ENCODE data around the gene CILP2. TPM values are rescaled to one million over a fixed set of nuclear protein-coding genes. Genes with fewer than 3 reads are reported as not detected.
A peak's percentile ranks its signal among the peaks of the same experiment; 100 is the strongest.

Gene CILP2
- total and polyA plus RNA-seq, 9 of the 15 experiments (the other 6 are each of a cell fraction or from before 2014, with no cell fraction given): 0.04 to 0.35 (median 0.05) TPM; not detected in 2

- TF ChIP-seq, protein P1, sequence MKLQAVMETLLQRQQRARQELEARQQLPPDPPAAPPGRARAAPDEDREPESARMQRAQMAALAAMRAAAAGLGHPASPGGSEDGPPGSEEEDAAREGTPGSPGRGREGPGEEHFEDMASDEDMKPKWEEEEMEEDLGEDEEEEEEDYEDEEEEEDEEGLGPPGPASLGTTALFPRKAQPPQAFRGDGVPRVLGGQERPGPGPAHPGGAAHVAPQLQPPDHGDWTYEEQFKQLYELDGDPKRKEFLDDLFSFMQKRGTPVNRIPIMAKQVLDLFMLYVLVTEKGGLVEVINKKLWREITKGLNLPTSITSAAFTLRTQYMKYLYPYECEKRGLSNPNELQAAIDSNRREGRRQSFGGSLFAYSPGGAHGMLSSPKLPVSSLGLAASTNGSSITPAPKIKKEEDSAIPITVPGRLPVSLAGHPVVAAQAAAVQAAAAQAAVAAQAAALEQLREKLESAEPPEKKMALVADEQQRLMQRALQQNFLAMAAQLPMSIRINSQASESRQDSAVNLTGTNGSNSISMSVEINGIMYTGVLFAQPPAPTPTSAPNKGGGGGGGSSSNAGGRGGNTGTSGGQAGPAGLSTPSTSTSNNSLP (IDR thresholded peaks at IDR 0.05; ENCODE audit: borderline replicate concordance, low read depth, low read length): no peak
- no peak for TF ChIP-seq JUN (IDR thresholded peaks at IDR 0.05; ENCODE audit: borderline replicate concordance, low read depth, low read length)
- TF ChIP-seq JUN (CRISPR knock-in tag; IDR thresholded peaks at IDR 0.05; ENCODE audit: borderline replicate concordance): peak; percentile 62
- no peak for TF ChIP-seq MEF2D (tag; conservative IDR thresholded peaks at IDR 0.05; ENCODE audit: low read depth)
- TF ChIP-seq CBX5 (IDR thresholded peaks at IDR 0.05; ENCODE audit: borderline replicate concordance, low read depth): no peak
- TF ChIP-seq TAF9B (IDR thresholded peaks at IDR 0.05; ENCODE audit: partially characterized antibody): no peak
- no peak for TF ChIP-seq ELF2 (CRISPR knock-in tag; IDR thresholded peaks at IDR 0.05)
- no peak for TF ChIP-seq YY1 (IDR thresholded peaks at IDR 0.05; ENCODE audit: borderline replicate concordance in 1 of 3, control insufficient read depth in 1 of 3, extremely low read depth in 1 of 3, insufficient read depth in 3 of 3, insufficient read length in 1 of 3, insufficient replicate concordance in 2 of 3, low read depth in 1 of 3, low read length in 2 of 3)
- no peak for TF ChIP-seq ZNF436 (CRISPR knock-in tag; IDR thresholded peaks at IDR 0.05)
- no peak for TF ChIP-seq HNRNPUL1 (IDR thresholded peaks at IDR 0.05; ENCODE audit: low read length)
- TF ChIP-seq SIX5 (IDR thresholded peaks at IDR 0.05; ENCODE audit: borderline replicate concordance in 1 of 2, insufficient read depth in 1 of 2, low read depth in 1 of 2, low read length in 2 of 2): no peak
- no peak for TF ChIP-seq FOS (IDR thresholded peaks at IDR 0.05; ENCODE audit: extremely low read depth, insufficient read length)
- TF ChIP-seq ZKSCAN8 (CRISPR knock-in tag; IDR thresholded peaks at IDR 0.05): no peak
- no peak for TF ChIP-seq ETV6 (IDR thresholded peaks at IDR 0.05; ENCODE audit: borderline replicate concordance in 1 of 2, low read depth in 2 of 2, low read length in 1 of 2)
- no peak for TF ChIP-seq ETV6 (CRISPR knock-in tag; IDR thresholded peaks at IDR 0.05; ENCODE audit: borderline replicate concordance)
- TF ChIP-seq BCOR (IDR thresholded peaks at IDR 0.05): no peak
- TF ChIP-seq, protein P2, sequence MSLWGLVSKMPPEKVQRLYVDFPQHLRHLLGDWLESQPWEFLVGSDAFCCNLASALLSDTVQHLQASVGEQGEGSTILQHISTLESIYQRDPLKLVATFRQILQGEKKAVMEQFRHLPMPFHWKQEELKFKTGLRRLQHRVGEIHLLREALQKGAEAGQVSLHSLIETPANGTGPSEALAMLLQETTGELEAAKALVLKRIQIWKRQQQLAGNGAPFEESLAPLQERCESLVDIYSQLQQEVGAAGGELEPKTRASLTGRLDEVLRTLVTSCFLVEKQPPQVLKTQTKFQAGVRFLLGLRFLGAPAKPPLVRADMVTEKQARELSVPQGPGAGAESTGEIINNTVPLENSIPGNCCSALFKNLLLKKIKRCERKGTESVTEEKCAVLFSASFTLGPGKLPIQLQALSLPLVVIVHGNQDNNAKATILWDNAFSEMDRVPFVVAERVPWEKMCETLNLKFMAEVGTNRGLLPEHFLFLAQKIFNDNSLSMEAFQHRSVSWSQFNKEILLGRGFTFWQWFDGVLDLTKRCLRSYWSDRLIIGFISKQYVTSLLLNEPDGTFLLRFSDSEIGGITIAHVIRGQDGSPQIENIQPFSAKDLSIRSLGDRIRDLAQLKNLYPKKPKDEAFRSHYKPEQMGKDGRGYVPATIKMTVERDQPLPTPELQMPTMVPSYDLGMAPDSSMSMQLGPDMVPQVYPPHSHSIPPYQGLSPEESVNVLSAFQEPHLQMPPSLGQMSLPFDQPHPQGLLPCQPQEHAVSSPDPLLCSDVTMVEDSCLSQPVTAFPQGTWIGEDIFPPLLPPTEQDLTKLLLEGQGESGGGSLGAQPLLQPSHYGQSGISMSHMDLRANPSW (CRISPR knock-in tag; IDR thresholded peaks at IDR 0.05): no peak
- no peak for TF ChIP-seq KDM5B (IDR thresholded peaks at IDR 0.05; ENCODE audit: insufficient replicate concordance, low read depth, low read length)
- TF ChIP-seq ZFP36 (IDR thresholded peaks at IDR 0.05; ENCODE audit: low read depth, low read length, partially characterized antibody): no peak
- TF ChIP-seq FOXP4 (CRISPR knock-in tag; IDR thresholded peaks at IDR 0.05; ENCODE audit: borderline replicate concordance): no peak
- TF ChIP-seq RBBP5 (IDR thresholded peaks at IDR 0.05; ENCODE audit: borderline replicate concordance, insufficient read depth, low read length, poor library complexity, severe bottlenecking): no peak
These were observed 47.7 kb upstream of the CILP2 start (continued) for GRCh38 chr19:19490214-19490968.

Data from K562 (cell line).